ENCODE measurements around the gene LZTS2. TPM values are rescaled to one million over a fixed set of nuclear protein-coding genes. Genes with fewer than 3 reads are reported as not detected.

The LZTS2 gene
- total and polyA plus RNA-seq, 2 of the 4 experiments (the other 2 are of a cell fraction): 19.2 to 101 TPM

GRCh38 chr10:100978901-100979195, 20.8 kb upstream of the LZTS2 start:
- H3K4me3 ChIP-seq (ENCODE audit: insufficient read depth, low read depth, low read length): no peak overlapping the region
- no peak overlapping the region for H3K27ac ChIP-seq (ENCODE audit: insufficient read depth, low read length)
- H3K18ac ChIP-seq (ENCODE audit: low read depth, low read length): no peak overlapping the region
- no peak overlapping the region for H3K9ac ChIP-seq (ENCODE audit: low read depth, low read length)
- no peak overlapping the region for H2BK120ac ChIP-seq (ENCODE audit: low read depth, low read length)
- peaks cover 31% of the 10 kb centered on the region for H3K36me3 ChIP-seq (ENCODE audit: control insufficient read depth, insufficient read depth, low read length)
- no peaks in the 10 kb centered on the region for H3K4me1 ChIP-seq (ENCODE audit: control insufficient read depth, insufficient read depth, low read length)
- H3K4me2 ChIP-seq (ENCODE audit: low read depth, low read length): no peak overlapping the region
- POLR2A ChIA-PET (ENCODE audit: unreplicated experiment): no interaction called here
- H4K91ac ChIP-seq (ENCODE audit: insufficient read depth, low read depth, low read length): no peak overlapping the region
- H3K9me3 ChIP-seq (ENCODE audit: control insufficient read depth, insufficient read depth, low read length): no peaks in the 10 kb centered on the region
- no TSS peak for BruUV-seq (replicated peaks)
- no peak overlapping the region for H2BK15ac ChIP-seq (ENCODE audit: low read depth, low read length)
- no peak for DNase-seq
- H2BK5ac ChIP-seq (ENCODE audit: low read depth, low read length, poor library complexity, severe bottlenecking): no peak overlapping the region
- H3K9me1 ChIP-seq (ENCODE audit: insufficient read depth, low read length): peaks cover 4% of the 10 kb centered on the region; the same call in 1 of the 2 replicates
- H3K27me3 ChIP-seq (ENCODE audit: control insufficient read depth, insufficient read depth, low read length): no peaks in the 10 kb centered on the region
- in situ Hi-C loops (cut with MboI; ENCODE audit: low sequenced_read_pairs): no loop called here
- H2AFZ ChIP-seq (replicated peaks; ENCODE audit: low read length, poor library complexity): no peak overlapping the region
- intact Hi-C loops (cut with micrococcal nuclease): no loop called here
- no peak for ATAC-seq (ENCODE audit: low read depth)
- no peak for TF ChIP-seq RAD21 (IDR thresholded peaks at IDR 0.05; ENCODE audit: low read length)
- no peak for TF ChIP-seq CHD1 (IDR thresholded peaks at IDR 0.05; ENCODE audit: low read depth, low read length)
- no peak for TF ChIP-seq BHLHE40 (IDR thresholded peaks at IDR 0.05; ENCODE audit: low read depth, low read length)
- no peak for TF ChIP-seq MAFK (IDR thresholded peaks at IDR 0.05; ENCODE audit: low read depth, low read length)
- TF ChIP-seq CTCF (conservative IDR thresholded peaks at IDR 0.05; ENCODE audit: low read depth, low read length): no peak
- no peak for TF ChIP-seq RCOR1 (IDR thresholded peaks at IDR 0.05; ENCODE audit: insufficient replicate concordance, low read length)
- TF ChIP-seq CEBPB (IDR thresholded peaks at IDR 0.05; ENCODE audit: low read depth, low read length): no peak
- no peak for TF ChIP-seq FOS (IDR thresholded peaks at IDR 0.05; ENCODE audit: low read depth, low read length)
- no peak for TF ChIP-seq MAZ (IDR thresholded peaks at IDR 0.05; ENCODE audit: borderline replicate concordance, low read depth, low read length)
- no peak for TF ChIP-seq NFE2L2 (IDR thresholded peaks at IDR 0.05; ENCODE audit: low read depth, low read length)
- TF ChIP-seq ELK1 (IDR thresholded peaks at IDR 0.05; ENCODE audit: borderline replicate concordance, low read depth, low read length): no peak
- no peak for TF ChIP-seq MXI1 (IDR thresholded peaks at IDR 0.05; ENCODE audit: borderline replicate concordance, low read depth, low read length)
- H4K20me1 ChIP-seq (ENCODE audit: insufficient read depth, low read length): no peaks in the 10 kb centered on the region; the same call in none of the 2 replicates
- no peak overlapping the region for H3K4ac ChIP-seq (ENCODE audit: low read depth, low read length)
- H3K23ac ChIP-seq (ENCODE audit: low read depth, low read length): no peak overlapping the region
- H2AK5ac ChIP-seq (ENCODE audit: low read depth, low read length): no peak overlapping the region
- no peak overlapping the region for H2BK20ac ChIP-seq (ENCODE audit: low read depth, low read length)
- no peak overlapping the region for H3K56ac ChIP-seq (ENCODE audit: extremely low read depth, insufficient read depth, low read length)
- no peak overlapping the region for H4K8ac ChIP-seq (ENCODE audit: low read depth in 2 of 2, low read length in 2 of 2)
- peak overlapping the region; percentile 42 for H2AK9ac ChIP-seq (replicated peaks; ENCODE audit: low read depth, low read length, poor library complexity)
- CTCF ChIA-PET: no interaction called here
- WGBS, 2 experiments (ENCODE audit: extremely low coverage in 2 of 2, insufficient read length in 1 of 2): 80% methylated on average over 1 of the region's 10 CpGs; no CpG with 5 or more reads in 1 of the 2 experiments
- no peak overlapping the region for H4K5ac ChIP-seq (ENCODE audit: low read depth, low read length)
- dilution Hi-C loops (cut with HindIII; ENCODE audit: low sequenced_read_pairs, unreplicated experiment): no loop called here
- H3K14ac ChIP-seq (replicated peaks; ENCODE audit: low read depth, low read length): no peak overlapping the region
- H3K79me1 ChIP-seq (ENCODE audit: low read depth in 1 of 2, low read length in 2 of 2): no peaks in the 10 kb centered on the region

Data from IMR-90 (cell line).